ENCODE results near the gene PHF5A.

PHF5A gene

GRCh38 chr22:41411021-41411851 lies 57.3 kb downstream of the PHF5A start:
- DNase-seq (ENCODE audit: low spot score) = no peak

DNA sequence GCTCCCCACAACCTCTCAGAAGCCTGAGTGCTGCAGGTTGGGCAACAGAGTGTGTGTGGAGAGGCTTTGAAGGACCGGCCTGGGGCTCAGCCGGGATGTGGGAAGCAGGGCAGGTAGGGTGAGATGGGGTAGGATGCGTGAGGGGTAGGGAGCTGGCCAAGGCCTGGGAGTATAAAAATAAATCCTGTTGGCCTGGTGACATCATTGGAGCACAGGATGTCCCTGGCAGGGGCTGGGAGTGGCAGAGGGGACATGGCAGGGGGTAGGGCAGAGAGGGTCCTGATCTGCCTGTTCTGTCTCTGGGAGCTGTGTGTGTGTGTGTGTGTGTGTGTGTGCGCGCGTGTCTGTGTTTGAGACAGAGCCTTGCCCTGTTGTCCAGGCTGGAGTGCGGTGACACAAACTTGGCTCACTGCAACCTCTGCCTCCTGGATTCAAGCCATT lies 58.2 kb downstream of the PHF5A start:
- no peak for DNase-seq (ENCODE audit: low spot score)
